Measurements from ENCODE around the gene CKS2. TPM values are rescaled to one million over a fixed set of nuclear protein-coding genes. Genes with fewer than 3 reads are reported as not detected.

The CKS2 gene
- total RNA-seq, result 198 and 319 TPM in 2 replicates

DNA sequence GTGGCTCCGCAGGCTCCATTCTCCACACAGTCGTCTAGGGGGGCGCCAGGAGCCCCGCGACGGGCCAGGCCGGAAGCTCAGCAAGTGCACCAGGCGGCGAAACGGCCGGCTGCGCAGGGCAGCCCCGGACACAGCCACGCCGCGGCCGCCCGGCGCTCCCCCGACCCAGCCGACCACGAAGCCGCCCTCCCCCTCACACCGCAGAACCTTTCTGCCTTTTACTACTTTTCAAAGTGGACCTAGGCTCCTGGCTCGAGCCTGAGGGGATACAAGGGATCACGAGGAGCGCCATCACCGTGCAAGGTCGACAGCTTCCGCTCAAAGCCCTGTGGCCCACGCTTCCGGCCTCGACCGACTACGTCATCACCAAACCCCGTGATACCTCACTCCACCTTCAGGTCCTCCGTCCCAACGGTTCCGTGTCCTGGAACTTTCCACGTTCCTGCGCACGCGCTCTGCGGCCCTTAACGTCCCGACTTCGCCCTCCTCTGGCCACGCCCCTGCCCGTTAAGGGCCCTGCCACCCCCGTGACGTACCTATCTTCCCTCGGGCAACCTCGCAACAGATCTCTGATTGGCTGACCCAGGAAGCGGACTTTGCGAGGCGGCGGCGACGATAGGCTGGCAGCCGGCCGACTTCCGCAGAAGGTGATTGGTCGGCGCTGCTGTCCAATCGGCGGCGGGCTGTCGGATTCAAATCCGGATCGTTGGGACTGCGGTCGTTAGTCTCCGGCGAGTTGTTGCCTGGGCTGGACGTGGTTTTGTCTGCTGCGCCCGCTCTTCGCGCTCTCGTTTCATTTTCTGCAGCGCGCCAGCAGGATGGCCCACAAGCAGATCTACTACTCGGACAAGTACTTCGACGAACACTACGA is at the start of gene CKS2:
TSS of gene CKS2 (plus strand) at position 721 of the 871 bp plus-strand sequence. CDS start at position 819, 98 bp downstream.

DNA sequence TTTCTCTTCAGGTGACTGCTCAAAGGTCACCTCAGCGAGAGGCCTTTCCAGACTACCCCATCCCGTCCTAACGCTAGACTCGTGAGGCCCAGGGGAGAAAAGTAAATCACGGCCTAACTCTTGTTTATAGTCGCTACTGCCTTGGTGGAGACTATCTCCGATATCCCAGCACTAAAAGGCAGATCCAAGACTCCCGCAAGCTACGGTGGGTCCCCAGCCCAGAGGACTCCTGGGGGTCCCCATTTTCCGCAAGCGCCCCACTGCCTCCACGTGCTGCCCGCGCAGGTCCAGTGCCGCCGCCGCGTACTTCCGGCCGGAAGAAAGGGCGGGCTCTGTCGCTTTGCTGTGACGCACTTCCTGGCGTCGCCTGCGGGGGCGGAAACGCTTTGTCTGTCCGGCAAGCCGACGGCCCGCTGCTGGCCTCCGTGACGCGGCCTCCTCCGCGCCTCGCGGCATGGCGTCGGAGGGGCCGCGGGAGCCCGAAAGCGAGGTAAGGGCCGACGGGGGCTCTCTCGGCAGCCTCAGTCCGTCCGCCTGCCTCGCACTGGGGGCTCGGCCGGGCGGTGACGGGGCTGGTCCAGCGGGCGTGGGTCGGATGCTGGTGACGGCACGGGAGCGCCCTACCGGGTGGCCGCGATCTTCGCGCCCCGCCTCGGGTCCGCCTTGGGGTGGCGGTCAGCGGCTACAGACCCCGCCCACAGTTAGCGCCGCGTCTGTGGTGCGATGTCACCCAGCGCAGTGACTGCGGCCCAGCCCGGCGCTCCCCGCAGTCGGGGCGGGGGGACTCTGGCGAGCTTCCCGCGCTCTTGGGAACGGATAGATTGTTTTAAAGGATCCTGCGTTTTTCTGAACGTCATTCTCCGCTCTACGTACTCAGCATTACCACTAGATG is 7.4 kb downstream of the CKS2 start, which contains the start of gene SECISBP2:
TSS of gene SECISBP2 (plus strand) at position 378 of the 892 bp plus-strand sequence. CDS start at position 455, 77 bp downstream.

Other genes with a start within 250 kb of the CKS2 start
- 1.4 and 1.9 TPM in 2 replicates for gene SHC3, start 132.4 kb upstream of the CKS2 start, total RNA-seq
- gene SECISBP2, start 7.3 kb downstream of the CKS2 start, total RNA-seq, result 18.5 and 19.6 TPM in 2 replicates
- gene SEMA4D, start 186.9 kb downstream of the CKS2 start, total RNA-seq, result 5.0 and 24.0 TPM in 2 replicates